Measurements from ENCODE around the gene EIF3D.

The EIF3D gene

DNA sequence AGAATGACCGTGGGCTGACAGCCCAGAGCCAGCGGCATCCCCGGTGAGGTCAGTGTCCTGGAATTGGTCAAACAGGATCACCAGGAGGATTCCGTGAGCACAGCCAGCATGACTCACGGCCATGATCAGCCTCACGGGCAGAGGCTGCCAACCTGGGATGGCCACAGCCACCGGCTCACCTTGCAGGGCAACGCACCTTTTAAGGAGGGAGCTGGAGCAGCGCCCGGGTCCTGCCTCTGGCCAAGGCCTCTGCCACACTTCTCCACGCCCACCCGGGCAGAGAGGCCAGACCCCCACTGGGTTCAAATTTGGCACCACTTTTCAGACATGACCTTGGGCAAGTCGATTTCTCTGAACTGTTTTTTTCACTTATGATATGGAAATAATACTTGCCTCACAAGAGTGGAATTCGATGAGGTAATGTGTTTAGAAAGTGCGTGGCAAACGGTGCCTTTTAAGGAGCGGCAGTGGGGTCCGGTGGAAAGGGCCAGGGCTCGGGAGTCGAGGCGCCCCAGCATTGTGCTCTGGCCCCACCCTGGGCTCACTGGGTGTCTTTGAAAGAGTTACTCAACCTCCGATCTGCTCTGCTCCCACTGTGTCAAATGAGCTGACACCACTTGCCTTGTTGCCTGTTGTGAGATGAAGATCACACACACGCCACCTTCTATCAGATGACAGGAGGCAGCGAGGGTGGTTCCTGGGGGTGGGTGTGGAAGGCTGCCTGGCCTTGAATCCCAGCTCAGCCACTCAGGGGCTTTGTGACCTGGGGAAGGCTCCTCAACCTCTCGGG lies 63.5 kb downstream of the EIF3D start:
- DNase-seq, result no peak

- DNase-seq, result no peak
Observed at GRCh38 chr22:36464715-36465231, 64.2 kb downstream of the EIF3D start.

DNA sequence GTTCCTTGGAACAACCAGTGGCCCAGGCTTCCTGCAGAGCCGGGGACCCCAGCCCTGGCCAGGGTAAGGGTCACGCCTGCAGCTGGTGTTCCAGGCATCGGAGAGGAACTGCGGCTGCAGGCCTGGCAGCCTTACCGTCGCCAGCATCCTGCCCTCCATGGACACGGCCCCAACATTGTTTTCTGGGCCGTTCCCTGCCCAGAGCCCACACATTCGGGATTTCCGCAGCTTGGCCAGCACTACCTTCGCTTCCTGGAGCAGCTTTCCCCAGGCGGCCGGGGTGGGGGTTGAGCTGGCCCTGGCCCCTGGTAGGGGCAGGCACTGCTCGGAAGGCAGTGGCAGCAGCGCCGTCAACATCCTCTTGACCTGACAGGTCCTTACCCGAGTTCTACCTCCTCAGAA lies 65.2 kb downstream of the EIF3D start:
- no peak for DNase-seq

GRCh38 chr22:36461665-36462649 lies 67.0 kb downstream of the EIF3D start:
- no peak for DNase-seq
